Germinal center (tissue), 1 donor: Measurements from ENCODE around the gene CDK19.
A peak's percentile ranks its signal among the peaks of the same experiment; 100 is the strongest.
"Not testable (repeated sequence)": the region's sequence is repeated elsewhere in the genome, so short reads cannot be mapped to it uniquely, and the experiment has no call there.

ENCODE experiments used
- DNase-seq: peaks from one replicate; pipeline ENCODE4 v3.0.0; 2012; ENCODE audit warnings: mixed read lengths, low spot score

Gene CDK19

GRCh38 chr6:110815411-110816409, at the start of gene CDK19:
Gene CDK19, minus strand, starts transcription at chr6:110815469. Its CDS starts 333 bp downstream, at chr6:110815136.
- DNase-seq: peak; percentile 98

DNA sequence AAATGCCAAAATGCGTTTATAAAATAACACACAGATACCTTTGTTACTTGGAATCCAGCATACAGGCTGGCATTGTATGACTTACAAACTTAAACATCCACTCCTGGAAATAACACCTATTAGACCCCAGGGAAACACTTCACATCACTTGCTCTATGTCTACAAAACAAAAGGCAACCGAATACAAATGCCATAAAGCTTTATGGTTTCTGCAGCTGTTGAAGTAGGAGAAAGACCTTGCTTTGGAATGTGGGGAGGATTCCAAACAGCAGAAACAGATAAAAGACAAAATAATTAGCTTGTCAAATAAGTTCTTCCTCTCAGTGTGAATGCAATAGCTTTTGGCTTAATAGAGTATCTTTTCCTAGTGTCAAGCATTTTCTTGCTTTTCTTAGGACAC, 49.6 kb upstream of the CDK19 start:
- no peak for DNase-seq

- DNase-seq: no peak
These were observed 44.1 kb upstream of the CDK19 start for GRCh38 chr6:110859335-110859792.

GRCh38 chr6:110858562-110859214, 43.4 kb upstream of the CDK19 start:
- DNase-seq: no peak

GRCh38 chr6:110858016-110858415, 42.7 kb upstream of the CDK19 start:
- no peak for DNase-seq

- no peak for DNase-seq
These were observed 41.0 kb upstream of the CDK19 start for GRCh38 chr6:110856296-110856695.

DNA sequence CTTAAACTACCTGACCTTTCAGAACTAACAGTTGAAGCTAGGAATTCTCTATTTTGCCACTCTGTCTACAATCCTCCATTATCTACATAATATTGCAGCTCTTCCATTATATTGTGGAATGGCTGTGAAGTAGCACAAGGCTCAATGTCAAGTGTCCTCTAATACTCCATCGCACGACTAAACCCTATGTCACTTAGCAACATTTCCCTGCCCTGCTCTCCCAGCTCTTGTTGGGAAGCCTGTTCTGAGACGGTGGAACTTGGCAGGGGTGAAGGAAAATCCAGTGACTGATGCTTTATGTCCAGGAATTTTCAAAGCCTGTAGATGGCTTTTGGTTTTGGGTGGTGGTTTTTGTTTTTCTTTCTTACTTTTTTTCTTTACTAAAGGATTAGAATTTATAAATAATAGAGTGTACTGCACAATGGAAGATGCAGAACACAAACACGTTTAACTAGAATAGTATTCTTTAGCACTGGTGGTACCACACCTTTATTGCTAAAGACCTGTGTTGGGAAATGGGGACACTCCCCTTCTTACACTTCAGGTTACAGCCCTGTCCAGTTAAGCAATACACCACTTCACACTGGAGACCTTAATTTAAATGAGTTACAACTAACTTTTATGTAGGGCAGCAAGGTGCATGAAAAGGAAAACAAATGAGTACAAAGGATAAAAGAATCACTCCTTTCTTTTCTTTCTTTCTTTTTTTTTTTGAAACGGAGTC, 38.6 kb upstream of the CDK19 start:
- no peak for DNase-seq

DNA sequence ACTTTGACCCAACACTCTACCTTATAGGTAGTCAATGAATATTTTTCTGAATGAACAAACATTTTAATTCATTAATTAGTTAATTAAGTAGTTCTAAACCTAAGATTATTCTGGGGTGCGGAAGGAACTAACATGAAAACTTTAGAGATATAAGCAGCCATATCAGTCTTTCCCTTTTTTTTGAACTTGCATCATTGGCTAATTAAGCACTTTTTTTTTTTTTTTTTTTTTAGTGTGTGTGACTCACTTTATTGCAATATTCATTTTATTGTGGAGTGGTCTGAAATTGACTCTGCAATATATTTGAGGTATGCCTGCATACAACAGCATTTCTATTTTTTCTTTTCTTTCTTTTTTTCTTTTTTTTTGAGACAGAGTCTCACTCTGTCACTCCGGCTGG, 37.5 kb upstream of the CDK19 start:
- no peak for DNase-seq

- no peak for DNase-seq
These were observed 34.5 kb upstream of the CDK19 start for GRCh38 chr6:110849781-110850180.

DNA sequence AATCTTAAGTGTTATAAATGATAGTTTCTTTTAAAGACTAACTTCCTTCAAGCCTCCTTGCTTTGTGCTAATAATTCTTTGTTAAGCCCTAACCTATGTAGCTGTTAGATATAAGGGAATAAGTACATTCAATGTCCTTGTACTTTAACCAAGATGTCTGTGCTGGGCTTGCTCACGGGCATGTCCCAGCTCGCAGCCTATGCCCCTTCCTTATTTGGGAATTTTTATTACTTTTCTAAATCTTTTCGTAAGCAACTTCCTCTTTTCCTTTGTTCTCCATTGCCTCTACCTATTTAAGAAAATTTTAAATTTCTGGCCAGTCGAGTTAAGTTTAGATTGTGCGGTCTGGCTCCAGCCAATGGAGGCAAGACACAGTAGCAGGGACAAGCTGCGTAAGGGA, 26.0 kb upstream of the CDK19 start:
- no peak for DNase-seq

- not testable (repeated sequence) for DNase-seq
These were observed 20.5 kb upstream of the CDK19 start for GRCh38 chr6:110835751-110836150.

- no peak for DNase-seq
These were observed 18.6 kb upstream of the CDK19 start for GRCh38 chr6:110833831-110834230.

- DNase-seq: no peak
These were observed 16.1 kb upstream of the CDK19 start for GRCh38 chr6:110831405-110831804.

- no peak for DNase-seq
These were observed 13.1 kb upstream of the CDK19 start for GRCh38 chr6:110828396-110828795.

- DNase-seq: no peak
These were observed 11.2 kb upstream of the CDK19 start for GRCh38 chr6:110826236-110827129.

GRCh38 chr6:110823146-110823545, 7.9 kb upstream of the CDK19 start:
- no peak for DNase-seq

GRCh38 chr6:110822249-110822648, 7.0 kb upstream of the CDK19 start:
- DNase-seq: no peak

GRCh38 chr6:110816677-110817076, 1.4 kb upstream of the CDK19 start:
- DNase-seq: no peak

GRCh38 chr6:110815015-110815410, 256 bp downstream of the CDK19 start:
- no peak for DNase-seq

DNA sequence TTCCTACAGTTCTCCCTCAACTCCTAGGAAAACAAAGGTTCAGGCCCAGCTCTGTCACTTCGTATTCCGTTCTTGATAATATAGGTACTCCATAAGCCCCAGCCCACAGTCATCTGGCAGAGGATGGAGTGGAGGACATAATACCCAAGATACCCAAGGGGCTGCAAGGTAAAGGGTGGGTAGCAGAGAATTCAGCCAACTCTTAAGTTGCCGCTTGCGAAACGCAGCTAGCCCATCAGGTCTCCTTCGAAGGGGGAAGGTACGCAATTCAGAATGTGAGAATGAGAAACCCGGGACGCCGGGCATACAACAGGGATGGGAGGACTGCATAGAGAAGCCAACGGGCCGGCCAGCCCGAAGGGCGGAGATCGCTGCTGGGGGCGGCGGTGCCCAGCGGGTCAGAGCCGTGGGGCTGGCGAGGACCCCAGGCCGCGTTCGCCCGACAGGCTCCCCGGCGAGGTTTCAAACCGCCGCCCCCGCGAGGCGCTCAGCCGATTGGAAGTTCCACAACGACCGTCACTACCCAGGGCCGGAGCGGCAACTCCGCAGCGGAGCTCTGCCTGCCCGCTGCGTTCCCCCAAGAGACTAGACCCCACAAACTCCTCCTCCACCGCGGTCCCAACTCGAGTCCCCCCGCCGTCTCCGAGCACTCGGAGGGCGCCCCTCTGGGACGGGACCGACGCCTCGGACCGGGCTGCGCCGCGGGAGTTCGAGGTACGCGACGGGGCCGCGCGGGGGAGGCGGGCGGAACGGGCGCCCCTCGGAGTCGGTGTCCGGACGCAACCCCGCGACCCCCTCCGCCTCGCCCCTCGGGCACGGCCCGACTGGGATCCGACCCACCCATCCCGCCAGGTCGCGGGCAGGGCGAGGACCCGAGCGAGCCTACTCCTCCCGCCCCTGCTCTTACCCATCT, 911 bp downstream of the CDK19 start:
- peak; percentile 77 for DNase-seq
